GM04504 (cell line): ENCODE measurements around the gene ARHGEF7.

ENCODE experiments used
- DNase-seq: peaks from one replicate; pipeline ENCODE4 v3.0.0-alpha.2; 2012; ENCODE audit warnings: low read depth

ARHGEF7 gene

GRCh38 chr13:111346101-111346680 is 231.1 kb downstream of the ARHGEF7 start:
- no peak for DNase-seq

DNA sequence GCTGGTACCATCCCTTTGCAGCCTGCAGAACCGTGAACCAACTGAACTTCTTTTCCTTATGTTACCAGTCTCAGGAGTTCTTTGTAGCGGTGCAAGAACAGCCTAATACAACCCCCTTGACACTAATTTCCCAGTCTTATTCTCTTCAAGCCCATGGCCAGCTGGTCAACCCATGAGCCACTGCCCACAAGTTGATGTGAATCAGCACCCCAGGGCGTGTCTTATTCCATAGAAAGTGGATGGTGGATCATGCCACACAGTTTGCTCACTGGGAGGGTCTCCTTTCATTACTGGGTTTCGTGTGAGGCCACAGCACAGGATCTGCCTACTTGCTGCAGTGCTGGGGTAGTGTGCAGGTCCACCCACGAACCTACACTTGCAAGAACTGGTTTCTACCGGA is 232.3 kb downstream of the ARHGEF7 start:
- no peak for DNase-seq

GRCh38 chr13:111353508-111353907 is 238.4 kb downstream of the ARHGEF7 start:
- DNase-seq, result no peak

- no peak for DNase-seq
These were observed 239.7 kb downstream of the ARHGEF7 start for GRCh38 chr13:111354789-111355188.
